ENCODE data around the gene SHROOM1. TPM values are rescaled to one million over a fixed set of nuclear protein-coding genes. Genes with fewer than 3 reads are reported as not detected.

The SHROOM1 gene
- total and polyA plus RNA-seq, 2 donors (not counting 3 experiments of a cell fraction or from before 2014, with no cell fraction given), result 12.8 to 20.9 TPM

DNA sequence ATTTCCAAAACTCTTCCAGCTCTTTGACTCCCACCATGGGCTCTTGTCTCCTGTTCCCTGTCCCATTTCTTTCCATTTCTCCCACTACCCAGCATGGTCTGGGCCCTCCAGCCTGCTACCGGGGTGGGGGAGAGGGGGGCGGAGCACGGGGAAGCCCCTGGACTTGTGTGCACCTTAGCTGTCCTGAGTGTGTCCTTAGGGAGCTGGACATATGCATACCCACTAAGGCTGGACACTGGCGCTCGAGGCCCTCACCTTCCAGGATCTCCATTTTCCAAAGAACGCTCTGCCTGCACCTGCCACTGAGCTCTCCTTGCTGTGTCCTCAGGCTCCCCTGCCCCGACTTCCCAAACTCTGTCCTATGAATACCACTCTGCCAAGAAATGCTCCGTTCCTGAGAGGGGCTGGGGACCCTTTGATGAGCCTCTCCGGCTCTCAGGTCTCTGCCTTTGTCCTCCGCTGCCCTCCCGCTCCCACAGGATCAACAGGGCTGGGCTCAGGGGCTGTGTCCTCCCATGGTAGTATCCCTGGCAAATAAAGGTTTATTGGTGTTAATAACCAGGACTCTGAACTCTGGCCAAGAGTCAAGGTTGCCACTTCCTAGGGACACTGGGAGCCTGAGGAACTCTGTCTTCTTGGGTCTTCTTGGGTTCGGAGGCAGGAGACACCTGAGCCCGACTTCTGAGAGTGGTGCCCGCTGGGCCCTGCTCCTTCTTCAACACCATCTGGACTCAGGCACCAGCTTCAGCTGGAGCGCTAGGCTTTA lies 831 bp upstream of the SHROOM1 start:
- Histone ChIP-seq H3K36me3 (ENCODE audit: control insufficient read depth in 2 of 2, extremely low read depth in 1 of 2, insufficient read depth in 2 of 2, low read length in 2 of 2) (no peaks in the 10 kb centered on the region), H2AFZ (ENCODE audit: low read depth, low read length) (peak overlapping the region; percentile 93), H3K79me2 (ENCODE audit: control insufficient read depth, insufficient read depth, low read length) (no peaks in the 10 kb centered on the region), H3K4me3 (replicated peaks in 1 of 3; ENCODE audit: insufficient read depth in 1 of 3, low read depth in 1 of 3, low read length in 3 of 3) (peak overlapping the region in 2 of 3 experiments; percentile 49 to 59), H4K20me1 (replicated peaks; ENCODE audit: control insufficient read depth, extremely low read depth, insufficient read depth, low read length) (no peaks in the 10 kb centered on the region), H3K9me1 (replicated peaks; ENCODE audit: control insufficient read depth, extremely low read depth, insufficient read depth, low read length) (no peaks in the 10 kb centered on the region), H3K27ac (ENCODE audit: insufficient read depth, low read depth, low read length) (no peak overlapping the region), H3K4me2 (ENCODE audit: insufficient read depth, low read length) (peak overlapping the region; percentile 61), H3K27me3 (ENCODE audit: control insufficient read depth in 2 of 2, insufficient read depth in 2 of 2, low read length in 2 of 2) (no peaks in the 10 kb centered on the region), H3K4me1 (ENCODE audit: control insufficient read depth, extremely low read depth, insufficient read depth, low read length) (peaks cover 12% of the 10 kb centered on the region), H3K9me3 (replicated peaks; ENCODE audit: control insufficient read depth, insufficient read depth, low read length) (no peaks in the 10 kb centered on the region), H3K9ac (replicated peaks; ENCODE audit: extremely low read depth, insufficient read depth, low read length) (peak overlapping the region; percentile 79)
- BruUV-seq (replicated peaks), result TSS peak; percentile 39
- dilution Hi-C loops (cut with MboI; ENCODE audit: extremely low pct_ligation_motif_present, low sequenced_read_pairs) (no loop called here), intact Hi-C loops (cut with micrococcal nuclease) (loop anchor here (2.0 kb wide), 1 partner anchor 220 kb away; no protein-coding TSS in a partner anchor)
- TF ChIP-seq EZH2 (IDR thresholded peaks at IDR 0.05; ENCODE audit: borderline replicate concordance, low read depth, low read length, severe bottlenecking), result no peak
- TF ChIP-seq GATA2 (IDR thresholded peaks at IDR 0.05; ENCODE audit: insufficient read depth, insufficient read length, low read depth, low read length), result no peak
- no peak for TF ChIP-seq CTCF (IDR thresholded peaks at IDR 0.05; ENCODE audit: extremely low read depth in 1 of 2, insufficient read depth in 1 of 2, low read depth in 1 of 2, low read length in 2 of 2)
- no peak for TF ChIP-seq MYC (IDR thresholded peaks at IDR 0.05; ENCODE audit: low read depth, low read length)
- TF ChIP-seq, protein P1, sequence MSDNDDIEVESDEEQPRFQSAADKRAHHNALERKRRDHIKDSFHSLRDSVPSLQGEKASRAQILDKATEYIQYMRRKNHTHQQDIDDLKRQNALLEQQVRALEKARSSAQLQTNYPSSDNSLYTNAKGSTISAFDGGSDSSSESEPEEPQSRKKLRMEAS (IDR thresholded peaks at IDR 0.05; ENCODE audit: insufficient read depth, insufficient read length), result no peak
- no peak for FAIRE-seq
- no peak for DNase-seq (ENCODE audit: low read depth, low spot score)
- POLR2A ChIA-PET, result no interaction called here
- CTCF ChIA-PET, result interaction anchor here (0.6 to 9.9 kb wide), 9 partner anchors 11 to 304 kb away, joined by 3 to 122 read pairs (median 4); partner anchors contain the start of genes GDF9 and UQCRQ
